Kidney (tissue), 14 donors: ENCODE data around the gene LILRB4. TPM values are rescaled to one million over a fixed set of nuclear protein-coding genes. Genes with fewer than 3 reads are reported as not detected.
"Not testable (repeated sequence)": the region's sequence is repeated elsewhere in the genome, so short reads cannot be mapped to it uniquely, and the experiment has no call there.

Source experiments
- DNase-seq, 5 donors: peaks; one replicate each; pipeline ENCODE4 v3.0.0-alpha.2; 2013 to 2020
- FAIRE-seq: peaks from 2 replicates; lab custom pipeline; 2012; peaks lifted over from hg19 to GRCh38; lab: Jason Lieb, UNC
- H3K27ac ChIP-seq, 2 donors: one replicate each; pipeline ENCODE4 v1.7.0; 2013; ENCODE audit warnings: low read depth in 2 of 2, low read length in 2 of 2, inconsistent platforms in 1 of 2
- H3K27me3 ChIP-seq: one replicate; pipeline ENCODE4 v1.7.1; 2013; ENCODE audit warnings: low read length, inconsistent platforms; ENCODE audit not compliant: control insufficient read depth, insufficient read depth
- H3K36me3 ChIP-seq, 3 donors: one replicate each; pipeline versions ENCODE4 v1.7.0 to v1.7.1; 2013; ENCODE audit warnings: low read length in 3 of 3, control low read depth in 1 of 3, inconsistent platforms in 1 of 3; ENCODE audit not compliant: insufficient read depth in 3 of 3, control insufficient read depth in 2 of 3
- H3K4me1 ChIP-seq, 3 donors: one replicate each; pipeline versions ENCODE4 v1.7.0 to v1.7.1; 2013; ENCODE audit warnings: low read length in 3 of 3, inconsistent platforms in 1 of 3, low read depth in 1 of 3; ENCODE audit not compliant: control insufficient read depth in 2 of 3, insufficient read depth in 2 of 3
- H3K4me3 ChIP-seq, 3 donors: one replicate each; pipeline versions ENCODE4 v1.7.0 to v1.8.1; 2013; ENCODE audit warnings: low read length in 3 of 3, control low read depth in 1 of 3, inconsistent platforms in 1 of 3
- H3K9ac ChIP-seq, 3 donors: one replicate each; pipeline versions ENCODE4 v1.7.0 to v1.7.1; 2013; ENCODE audit warnings: low read length in 3 of 3, control low read depth in 1 of 3, inconsistent platforms in 1 of 3
- H3K9me3 ChIP-seq, 3 donors: one replicate each; pipeline versions ENCODE4 v1.7.0 to v1.7.1; 2013; ENCODE audit warnings: low read length in 3 of 3, control low read depth in 1 of 3, inconsistent platforms in 1 of 3; ENCODE audit not compliant: control insufficient read depth in 2 of 3, insufficient read depth in 1 of 3
- intact Hi-C: fragments of 100-400 bp; cut with DNase I; formaldehyde crosslinking; loops from one replicate; pipeline ENCODE4 v1.11.1; 2022
- polyA plus RNA-seq: library from polyadenylated mRNA; stranded (reverse); fragments of 350-450 nt; fragmentation: Illumina TruSeq; extraction: RNeasy Lipid Tissue Mini Kit (QIAGEN cat#74804); gene quantifications from one replicate; pipeline ENCODE4 v1.2.3, GENCODE V29; 2014; ENCODE audit warnings: low read depth, low replicate concordance; ENCODE audit not compliant: insufficient read depth
- total RNA-seq: library from RNA; stranded (reverse); fragmentation: NEBNext Ultra II Directional; extraction: Animal tissue kit (Norgen Biotek cat#: 25700); gene quantifications from one replicate; pipeline ENCODE4 v1.2.1, GENCODE V29; 2021
- TF ChIP-seq, protein P1 (sequence below): IDR thresholded peaks from 3 replicates; pipeline ENCODE4 v1.5.1; 2012; ENCODE audit warnings: mild to moderate bottlenecking, moderate library complexity, borderline replicate concordance; ENCODE audit not compliant: insufficient read depth; ENCODE audit errors: extremely low read depth
- donor health status: control.
- donor health status: control.
- donor health status: control.
- donor health status: control.
- donor health status: control.
- donor health status: DM: yes; HTN: yes; CAD: no.
- donor health status: Normal renal cell carcinoma (clear cell type).

Gene LILRB4
- total and polyA plus RNA-seq, 2 donors from 2014 or later, result 1.8 to 9.9 TPM

DNA sequence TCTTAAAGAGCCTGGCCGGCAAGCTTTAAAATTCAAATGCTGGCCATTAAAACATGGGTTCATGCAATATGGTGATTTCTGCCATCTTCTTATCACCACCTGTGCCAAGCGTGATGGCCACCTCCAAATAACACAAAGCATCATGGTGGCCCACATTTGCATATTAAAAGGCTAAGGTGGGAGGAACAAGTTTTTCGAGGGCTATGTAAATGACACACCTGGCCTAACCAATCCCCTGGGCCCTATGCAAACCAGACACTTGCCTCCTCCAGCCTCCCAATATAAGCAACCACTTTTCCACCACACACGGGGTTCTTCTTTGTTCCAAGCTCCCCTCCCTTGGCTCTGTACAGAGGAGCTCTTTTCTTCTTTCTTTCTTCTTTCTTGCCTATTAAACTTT lies 14.4 kb downstream of the LILRB4 start:
- H3K4me3 ChIP-seq, result no peak overlapping the region
- DNase-seq, result no peak
- H3K36me3 ChIP-seq, result no peaks in the 10 kb centered on the region
- H3K9me3 ChIP-seq, result no peaks in the 10 kb centered on the region
- no peak overlapping the region for H3K9ac ChIP-seq
- H3K4me1 ChIP-seq, result no peaks in the 10 kb centered on the region
- TF ChIP-seq, protein P1, sequence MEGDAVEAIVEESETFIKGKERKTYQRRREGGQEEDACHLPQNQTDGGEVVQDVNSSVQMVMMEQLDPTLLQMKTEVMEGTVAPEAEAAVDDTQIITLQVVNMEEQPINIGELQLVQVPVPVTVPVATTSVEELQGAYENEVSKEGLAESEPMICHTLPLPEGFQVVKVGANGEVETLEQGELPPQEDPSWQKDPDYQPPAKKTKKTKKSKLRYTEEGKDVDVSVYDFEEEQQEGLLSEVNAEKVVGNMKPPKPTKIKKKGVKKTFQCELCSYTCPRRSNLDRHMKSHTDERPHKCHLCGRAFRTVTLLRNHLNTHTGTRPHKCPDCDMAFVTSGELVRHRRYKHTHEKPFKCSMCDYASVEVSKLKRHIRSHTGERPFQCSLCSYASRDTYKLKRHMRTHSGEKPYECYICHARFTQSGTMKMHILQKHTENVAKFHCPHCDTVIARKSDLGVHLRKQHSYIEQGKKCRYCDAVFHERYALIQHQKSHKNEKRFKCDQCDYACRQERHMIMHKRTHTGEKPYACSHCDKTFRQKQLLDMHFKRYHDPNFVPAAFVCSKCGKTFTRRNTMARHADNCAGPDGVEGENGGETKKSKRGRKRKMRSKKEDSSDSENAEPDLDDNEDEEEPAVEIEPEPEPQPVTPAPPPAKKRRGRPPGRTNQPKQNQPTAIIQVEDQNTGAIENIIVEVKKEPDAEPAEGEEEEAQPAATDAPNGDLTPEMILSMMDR, result no peak
- no peak for FAIRE-seq
- intact Hi-C loops, result no loop called here
- no peak overlapping the region for H3K27ac ChIP-seq
- no peaks in the 10 kb centered on the region for H3K27me3 ChIP-seq

DNA sequence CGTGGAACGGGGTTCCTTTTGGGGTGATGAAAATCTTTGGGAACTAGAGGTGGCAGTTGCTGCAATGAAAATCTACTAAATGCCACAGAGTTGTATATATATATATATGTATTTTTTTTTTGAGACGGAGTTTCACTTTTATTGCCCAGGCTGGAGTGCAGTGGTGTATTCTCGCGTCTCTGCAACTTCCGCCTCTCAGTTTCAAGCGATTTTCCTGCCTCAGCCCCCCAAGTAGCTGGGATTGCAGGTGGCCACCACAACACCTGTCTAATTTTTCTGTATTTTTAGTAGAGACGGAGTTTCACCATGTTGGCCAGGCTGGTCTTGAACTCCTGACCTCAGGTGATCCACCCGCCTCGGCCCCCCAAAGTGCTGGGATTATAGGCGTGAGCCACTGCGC lies 18.8 kb downstream of the LILRB4 start:
- H3K9me3 ChIP-seq, H3K4me3 ChIP-seq, H3K4me1 ChIP-seq, H3K27me3 ChIP-seq, DNase-seq, intact Hi-C loops, H3K9ac ChIP-seq, FAIRE-seq, H3K36me3 ChIP-seq, H3K27ac ChIP-seq: not testable (repeated sequence)

DNA sequence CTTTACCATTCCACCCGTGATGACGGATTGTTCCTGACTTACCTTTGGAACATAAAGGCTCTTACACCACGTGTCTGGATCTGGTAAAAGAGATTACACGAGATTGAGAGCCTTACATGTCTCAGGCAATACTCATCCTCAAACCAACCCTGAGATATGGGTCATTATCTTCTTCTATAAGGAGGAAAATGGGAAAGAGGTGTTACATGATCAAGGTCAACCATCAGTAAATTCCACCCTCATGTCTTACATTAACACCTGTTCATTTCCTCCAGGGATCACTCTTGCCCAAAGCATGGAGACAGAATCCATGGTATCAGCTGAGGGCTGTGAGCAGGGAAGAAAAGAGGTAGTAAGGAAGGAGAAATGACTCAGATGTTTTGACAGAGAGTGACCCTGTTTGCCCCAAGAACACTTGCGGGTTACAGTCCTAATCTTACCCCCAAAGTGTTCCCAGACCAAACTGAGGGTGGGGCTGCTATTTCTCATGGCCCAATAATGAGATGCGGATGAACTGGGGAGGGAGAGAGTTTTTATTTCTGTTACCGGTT lies 19.6 kb downstream of the LILRB4 start:
- TF ChIP-seq, protein P1, result no peak
- intact Hi-C loops, result no loop called here
- no peak for FAIRE-seq

DNA sequence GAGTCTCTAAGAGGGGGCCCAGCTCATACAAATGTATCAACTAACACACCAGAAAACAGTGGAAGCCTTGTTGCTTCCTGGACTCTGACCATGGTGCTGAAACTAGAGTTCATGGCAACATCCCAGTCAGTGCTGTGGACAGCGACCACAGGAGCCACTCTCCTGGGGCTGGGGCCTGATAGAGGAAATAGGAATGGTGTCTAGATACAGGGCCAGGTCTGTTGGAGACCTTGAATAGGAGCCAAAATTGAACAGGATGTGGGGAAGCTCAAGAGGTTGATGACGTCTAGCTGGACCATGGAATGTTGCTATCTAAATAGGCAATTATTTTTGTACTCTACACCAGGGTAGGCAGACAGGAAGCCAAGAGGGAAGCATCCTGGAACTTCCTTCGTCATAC lies 21.7 kb downstream of the LILRB4 start:
- Histone ChIP-seq H3K4me1 (no peaks in the 10 kb centered on the region), H3K9ac (no peak overlapping the region), H3K36me3 (no peaks in the 10 kb centered on the region), H3K27me3 (no peaks in the 10 kb centered on the region), H3K27ac (no peak overlapping the region), H3K9me3 (no peaks in the 10 kb centered on the region), H3K4me3 (no peak overlapping the region)
- intact Hi-C loops, result no loop called here
- TF ChIP-seq, protein P1, result no peak
- FAIRE-seq (no peak), DNase-seq (peak in 4 of 5 donors; percentile 49 to 92 (median 80))

More for the DNA sequence above, 19.6 kb downstream of the LILRB4 start:
- DNase-seq, result no peak
- H3K4me1 ChIP-seq, result no peaks in the 10 kb centered on the region
- H3K4me3 ChIP-seq, result no peak overlapping the region
- no peak overlapping the region for H3K27ac ChIP-seq
- H3K27me3 ChIP-seq, result no peaks in the 10 kb centered on the region
- H3K9ac ChIP-seq, result no peak overlapping the region
- H3K36me3 ChIP-seq, result no peaks in the 10 kb centered on the region
- H3K9me3 ChIP-seq, result no peaks in the 10 kb centered on the region
